ENCODE results near the gene TCP11.
A peak's percentile ranks its signal among the peaks of the same experiment; 100 is the strongest.
"Not testable (repeated sequence)": the region's sequence is repeated elsewhere in the genome, so short reads cannot be mapped to it uniquely, and the experiment has no call there.

TCP11 gene

GRCh38 chr6:35139470-35139869 is 1.7 kb downstream of the TCP11 start:
- no peak overlapping the region for H2AFZ ChIP-seq (ENCODE audit: low read length)

DNA sequence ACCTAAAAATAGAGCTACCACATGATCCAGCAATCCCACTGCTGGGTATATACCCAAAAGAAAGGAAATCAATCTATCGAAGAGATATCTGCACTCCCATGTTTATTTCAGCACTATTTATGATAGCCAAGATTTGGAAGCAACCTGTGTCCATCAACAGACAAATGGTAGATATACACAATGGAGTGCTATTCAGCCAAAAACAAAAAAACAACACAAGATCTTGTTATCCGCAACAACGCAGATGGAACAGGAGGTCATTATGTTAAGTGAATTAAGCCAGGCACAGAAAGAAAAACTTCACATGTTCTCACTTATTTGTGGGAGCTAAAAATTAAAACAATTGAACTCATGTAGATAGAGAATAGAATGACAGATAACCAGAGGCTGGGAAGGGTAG is 2.9 kb downstream of the TCP11 start:
- H3K9me3 ChIP-seq (ENCODE audit: insufficient read depth, low read depth, low read length); H3K4me3 ChIP-seq (ENCODE audit: low read length, poor library complexity, severe bottlenecking); H3F3A ChIP-seq (ENCODE audit: low read depth); H3K9ac ChIP-seq (ENCODE audit: low read depth, low read length, poor library complexity, severe bottlenecking); H3K9me2 ChIP-seq (replicated peaks; ENCODE audit: low read depth, low read length); H3K4me2 ChIP-seq (ENCODE audit: low read depth, low read length, poor library complexity, severe bottlenecking); H2AFZ ChIP-seq (ENCODE audit: low read length); H3K79me2 ChIP-seq (ENCODE audit: insufficient read depth, low read length); H3K36me3 ChIP-seq (ENCODE audit: insufficient read depth, low read length); H3K27me3 ChIP-seq (ENCODE audit: insufficient read depth, low read length, poor library complexity, severe bottlenecking); H4K20me1 ChIP-seq (ENCODE audit: insufficient read depth, low read length, poor library complexity, severe bottlenecking); H3K4me1 ChIP-seq (ENCODE audit: insufficient read depth, low read length, poor library complexity, severe bottlenecking): not testable (repeated sequence)

More at GRCh38 chr6:35139470-35139869, 1.7 kb downstream of the TCP11 start:
- Histone ChIP-seq H3K9me2 (replicated peaks; ENCODE audit: low read depth, low read length) (no peaks in the 10 kb centered on the region), H3K36me3 (ENCODE audit: insufficient read depth, low read length) (no peaks in the 10 kb centered on the region), H3K4me1 (ENCODE audit: insufficient read depth, low read length, poor library complexity, severe bottlenecking) (peaks cover 3% of the 10 kb centered on the region), H3K4me2 (ENCODE audit: low read depth, low read length, poor library complexity, severe bottlenecking) (no peak overlapping the region), H3F3A (ENCODE audit: low read depth) (no peaks in the 10 kb centered on the region), H3K4me3 (ENCODE audit: low read length, poor library complexity, severe bottlenecking) (no peak overlapping the region), H3K9me3 (ENCODE audit: insufficient read depth, low read depth, low read length) (no peaks in the 10 kb centered on the region), H3K79me2 (ENCODE audit: insufficient read depth, low read length) (no peaks in the 10 kb centered on the region), H3K9ac (ENCODE audit: low read depth, low read length, poor library complexity, severe bottlenecking) (no peak overlapping the region), H4K20me1 (ENCODE audit: insufficient read depth, low read length, poor library complexity, severe bottlenecking) (no peaks in the 10 kb centered on the region), H3K27me3 (ENCODE audit: insufficient read depth, low read length, poor library complexity, severe bottlenecking) (no peaks in the 10 kb centered on the region)
- TF ChIP-seq, protein P1, sequence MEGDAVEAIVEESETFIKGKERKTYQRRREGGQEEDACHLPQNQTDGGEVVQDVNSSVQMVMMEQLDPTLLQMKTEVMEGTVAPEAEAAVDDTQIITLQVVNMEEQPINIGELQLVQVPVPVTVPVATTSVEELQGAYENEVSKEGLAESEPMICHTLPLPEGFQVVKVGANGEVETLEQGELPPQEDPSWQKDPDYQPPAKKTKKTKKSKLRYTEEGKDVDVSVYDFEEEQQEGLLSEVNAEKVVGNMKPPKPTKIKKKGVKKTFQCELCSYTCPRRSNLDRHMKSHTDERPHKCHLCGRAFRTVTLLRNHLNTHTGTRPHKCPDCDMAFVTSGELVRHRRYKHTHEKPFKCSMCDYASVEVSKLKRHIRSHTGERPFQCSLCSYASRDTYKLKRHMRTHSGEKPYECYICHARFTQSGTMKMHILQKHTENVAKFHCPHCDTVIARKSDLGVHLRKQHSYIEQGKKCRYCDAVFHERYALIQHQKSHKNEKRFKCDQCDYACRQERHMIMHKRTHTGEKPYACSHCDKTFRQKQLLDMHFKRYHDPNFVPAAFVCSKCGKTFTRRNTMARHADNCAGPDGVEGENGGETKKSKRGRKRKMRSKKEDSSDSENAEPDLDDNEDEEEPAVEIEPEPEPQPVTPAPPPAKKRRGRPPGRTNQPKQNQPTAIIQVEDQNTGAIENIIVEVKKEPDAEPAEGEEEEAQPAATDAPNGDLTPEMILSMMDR (conservative IDR thresholded peaks at IDR 0.05; ENCODE audit: low read length) = no peak
- no peak for TF ChIP-seq EZH2phosphoT487 (IDR thresholded peaks at IDR 0.05; ENCODE audit: borderline replicate concordance)

DNA sequence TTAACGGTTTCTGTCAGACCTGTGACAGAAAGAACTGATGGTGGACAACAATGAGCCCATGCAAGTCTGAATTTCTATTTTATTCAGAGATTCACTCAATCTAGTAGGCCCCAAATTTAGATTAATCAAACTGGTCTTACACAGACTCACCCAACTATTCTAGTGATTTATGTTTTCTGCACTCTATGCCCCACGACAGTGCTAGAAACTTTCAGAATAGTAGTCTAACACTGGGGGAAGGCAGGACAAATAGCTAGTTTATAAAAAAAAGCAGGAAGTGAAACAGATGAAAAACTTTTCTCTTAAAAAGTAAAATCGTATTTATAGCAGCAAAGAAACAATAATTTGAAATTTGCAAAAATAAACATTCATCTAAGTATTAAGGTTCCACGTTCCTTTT is 5.0 kb downstream of the TCP11 start:
- no peaks in the 10 kb centered on the region for H3K36me3 ChIP-seq (ENCODE audit: insufficient read depth, low read length)
- no peak overlapping the region for H3K4me2 ChIP-seq (ENCODE audit: low read depth, low read length, poor library complexity, severe bottlenecking)
- TF ChIP-seq EZH2phosphoT487 (IDR thresholded peaks at IDR 0.05; ENCODE audit: borderline replicate concordance) = no peak
- TF ChIP-seq, protein P1 (conservative IDR thresholded peaks at IDR 0.05; ENCODE audit: low read length) = no peak
- H3K27me3 ChIP-seq (ENCODE audit: insufficient read depth, low read length, poor library complexity, severe bottlenecking) = no peaks in the 10 kb centered on the region
- H3F3A ChIP-seq (ENCODE audit: low read depth) = no peaks in the 10 kb centered on the region
- no peaks in the 10 kb centered on the region for H4K20me1 ChIP-seq (ENCODE audit: insufficient read depth, low read length, poor library complexity, severe bottlenecking)
- H3K4me3 ChIP-seq (ENCODE audit: low read length, poor library complexity, severe bottlenecking) = no peak overlapping the region
- H3K9me3 ChIP-seq (ENCODE audit: insufficient read depth, low read depth, low read length) = no peaks in the 10 kb centered on the region
- H3K79me2 ChIP-seq (ENCODE audit: insufficient read depth, low read length) = no peaks in the 10 kb centered on the region
- no peaks in the 10 kb centered on the region for H3K9me2 ChIP-seq (replicated peaks; ENCODE audit: low read depth, low read length)
- no peak overlapping the region for H3K9ac ChIP-seq (ENCODE audit: low read depth, low read length, poor library complexity, severe bottlenecking)
- no peaks in the 10 kb centered on the region for H3K4me1 ChIP-seq (ENCODE audit: insufficient read depth, low read length, poor library complexity, severe bottlenecking)
- H2AFZ ChIP-seq (ENCODE audit: low read length) = peak overlapping the region; percentile 22

GRCh38 chr6:35128496-35128895 is 12.6 kb downstream of the TCP11 start:
- TF ChIP-seq, protein P1 (conservative IDR thresholded peaks at IDR 0.05; ENCODE audit: low read length) = no peak
- TF ChIP-seq EZH2phosphoT487 (IDR thresholded peaks at IDR 0.05; ENCODE audit: borderline replicate concordance) = no peak
- H3K79me2 ChIP-seq (ENCODE audit: insufficient read depth, low read length) = no peaks in the 10 kb centered on the region

More at GRCh38 chr6:35128496-35128895, 12.6 kb downstream of the TCP11 start:
- Histone ChIP-seq H3K9ac (ENCODE audit: low read depth, low read length, poor library complexity, severe bottlenecking) (no peak overlapping the region), H3K4me3 (ENCODE audit: low read length, poor library complexity, severe bottlenecking) (no peak overlapping the region), H3F3A (ENCODE audit: low read depth) (no peaks in the 10 kb centered on the region), H4K20me1 (ENCODE audit: insufficient read depth, low read length, poor library complexity, severe bottlenecking) (no peaks in the 10 kb centered on the region), H3K4me1 (ENCODE audit: insufficient read depth, low read length, poor library complexity, severe bottlenecking) (no peaks in the 10 kb centered on the region), H3K27me3 (ENCODE audit: insufficient read depth, low read length, poor library complexity, severe bottlenecking) (no peaks in the 10 kb centered on the region), H3K4me2 (ENCODE audit: low read depth, low read length, poor library complexity, severe bottlenecking) (no peak overlapping the region), H3K9me3 (ENCODE audit: insufficient read depth, low read depth, low read length) (no peaks in the 10 kb centered on the region), H3K9me2 (replicated peaks; ENCODE audit: low read depth, low read length) (no peaks in the 10 kb centered on the region), H3K36me3 (ENCODE audit: insufficient read depth, low read length) (no peaks in the 10 kb centered on the region), H2AFZ (ENCODE audit: low read length) (no peak overlapping the region)
